Measurements from ENCODE around the gene SCGB1D4. TPM values are rescaled to one million over a fixed set of nuclear protein-coding genes. Genes with fewer than 3 reads are reported as not detected.

Gene SCGB1D4
- total and polyA plus RNA-seq, 2 donors (not counting 3 experiments of a cell fraction or from before 2014, with no cell fraction given): not detected

GRCh38 chr11:62315431-62315830, 16.6 kb upstream of the SCGB1D4 start:
- POLR2A ChIA-PET: no interaction called here
- dilution Hi-C loops (cut with MboI; ENCODE audit: extremely low pct_ligation_motif_present, low sequenced_read_pairs): no loop called here
- Histone ChIP-seq H3K27me3 (ENCODE audit: control insufficient read depth in 2 of 2, insufficient read depth in 2 of 2, low read length in 2 of 2) (peaks cover 8 to 12% of the 10 kb centered on the region in 2 experiments), H3K9me1 (replicated peaks; ENCODE audit: control insufficient read depth, extremely low read depth, insufficient read depth, low read length) (no peaks in the 10 kb centered on the region), H3K9me3 (replicated peaks; ENCODE audit: control insufficient read depth, insufficient read depth, low read length) (no peaks in the 10 kb centered on the region), H3K4me1 (ENCODE audit: control insufficient read depth, extremely low read depth, insufficient read depth, low read length) (no peaks in the 10 kb centered on the region), H3K4me3 (replicated peaks in 1 of 3; ENCODE audit: insufficient read depth in 1 of 3, low read depth in 1 of 3, low read length in 3 of 3) (no peak overlapping the region), H3K36me3 (ENCODE audit: control insufficient read depth in 2 of 2, extremely low read depth in 1 of 2, insufficient read depth in 2 of 2, low read length in 2 of 2) (no peaks in the 10 kb centered on the region), H3K27ac (ENCODE audit: insufficient read depth, low read depth, low read length) (no peak overlapping the region), H4K20me1 (replicated peaks; ENCODE audit: control insufficient read depth, extremely low read depth, insufficient read depth, low read length) (peaks cover 2% of the 10 kb centered on the region), H3K9ac (replicated peaks; ENCODE audit: extremely low read depth, insufficient read depth, low read length) (no peak overlapping the region), H3K79me2 (ENCODE audit: control insufficient read depth, insufficient read depth, low read length) (no peaks in the 10 kb centered on the region), H2AFZ (ENCODE audit: low read depth, low read length) (no peak overlapping the region), H3K4me2 (ENCODE audit: insufficient read depth, low read length) (no peak overlapping the region)
- no peak for TF ChIP-seq EZH2 (IDR thresholded peaks at IDR 0.05; ENCODE audit: borderline replicate concordance, low read depth, low read length, severe bottlenecking)
- TF ChIP-seq GATA2 (IDR thresholded peaks at IDR 0.05; ENCODE audit: insufficient read depth, insufficient read length, low read depth, low read length): no peak
- TF ChIP-seq MAX (IDR thresholded peaks at IDR 0.05; ENCODE audit: insufficient read depth, insufficient read length): no peak
- no peak for TF ChIP-seq MYC (IDR thresholded peaks at IDR 0.05; ENCODE audit: low read depth, low read length)
- no peak for TF ChIP-seq JUN (IDR thresholded peaks at IDR 0.05; ENCODE audit: borderline replicate concordance, insufficient read depth, insufficient read length, low read depth)
- TF ChIP-seq POLR2AphosphoS5 (IDR thresholded peaks at IDR 0.05; ENCODE audit: insufficient read depth, low read depth, low read length): no peak
- no peak for TF ChIP-seq POLR2A (IDR thresholded peaks at IDR 0.05; ENCODE audit: low read depth, low read length)
- TF ChIP-seq CTCF (IDR thresholded peaks at IDR 0.05; ENCODE audit: extremely low read depth in 1 of 2, insufficient read depth in 1 of 2, low read depth in 1 of 2, low read length in 2 of 2): no peak
- no peak for TF ChIP-seq FOS (IDR thresholded peaks at IDR 0.05; ENCODE audit: borderline replicate concordance, insufficient read depth, low read length)
- intact Hi-C loops (cut with micrococcal nuclease): no loop called here
- FAIRE-seq (no peak), DNase-seq (ENCODE audit: low read depth, low spot score) (no peak)
- BruUV-seq (replicated peaks): no TSS peak
- CTCF ChIA-PET: interaction anchor here (0.9 to 2.2 kb wide), 3 partner anchors 13 to 98 kb away, joined by 3 to 10 read pairs (median 3); no protein-coding TSS in a partner anchor

All from endothelial cell of umbilical vein (primary cell).